GM10248 (cell line): ENCODE measurements around the gene SHISA3.

ENCODE experiments used
- CTCF ChIA-PET: fragments of 300-600 bp; sonication (Branson Sonifier 250); formaldehyde crosslinking; extraction: SDS; loops from one replicate; lab custom pipeline; 2021; ENCODE audit warnings: antibody characterized with exemption; lab: Yijun Ruan, JAX
- POLR2A ChIA-PET: fragments of 350-650 bp; sonication (Branson Sonifier 250); formaldehyde crosslinking; extraction: SDS; loops from one replicate; lab custom pipeline; 2020; ENCODE audit warnings: antibody characterized with exemption; lab: Yijun Ruan, JAX
- DNase-seq: peaks from one replicate; pipeline ENCODE4 v3.0.0; 2012; ENCODE audit errors: extremely low spot score
- CTCF ChIP-seq: IDR thresholded peaks from 2 replicates; pipeline ENCODE4 v1.5.1; 2012; ENCODE audit warnings: mild to moderate bottlenecking, low read depth; ENCODE audit errors: extremely low read depth, missing control alignments, control extremely low read depth

The SHISA3 gene

GRCh38 chr4:42446823-42447222, 49.5 kb downstream of the SHISA3 start:
- DNase-seq, result no peak
- POLR2A ChIA-PET, result no interaction called here
- no peak for TF ChIP-seq CTCF
- CTCF ChIA-PET, result interaction anchor here (1.2 kb wide), 2 partner anchors 9 to 12 kb away, joined by 3 to 6 read pairs; no protein-coding TSS in a partner anchor
